Fibroblast of skin of left biceps (primary cell): ENCODE results near the gene TRAPPC2.

Experiments
- DNase-seq, 2 experiments: peaks; one replicate each; pipeline ENCODE4 v3.0.0-alpha.2; 2013; ENCODE audit warnings: low read depth in 2 of 2

Gene TRAPPC2

DNA sequence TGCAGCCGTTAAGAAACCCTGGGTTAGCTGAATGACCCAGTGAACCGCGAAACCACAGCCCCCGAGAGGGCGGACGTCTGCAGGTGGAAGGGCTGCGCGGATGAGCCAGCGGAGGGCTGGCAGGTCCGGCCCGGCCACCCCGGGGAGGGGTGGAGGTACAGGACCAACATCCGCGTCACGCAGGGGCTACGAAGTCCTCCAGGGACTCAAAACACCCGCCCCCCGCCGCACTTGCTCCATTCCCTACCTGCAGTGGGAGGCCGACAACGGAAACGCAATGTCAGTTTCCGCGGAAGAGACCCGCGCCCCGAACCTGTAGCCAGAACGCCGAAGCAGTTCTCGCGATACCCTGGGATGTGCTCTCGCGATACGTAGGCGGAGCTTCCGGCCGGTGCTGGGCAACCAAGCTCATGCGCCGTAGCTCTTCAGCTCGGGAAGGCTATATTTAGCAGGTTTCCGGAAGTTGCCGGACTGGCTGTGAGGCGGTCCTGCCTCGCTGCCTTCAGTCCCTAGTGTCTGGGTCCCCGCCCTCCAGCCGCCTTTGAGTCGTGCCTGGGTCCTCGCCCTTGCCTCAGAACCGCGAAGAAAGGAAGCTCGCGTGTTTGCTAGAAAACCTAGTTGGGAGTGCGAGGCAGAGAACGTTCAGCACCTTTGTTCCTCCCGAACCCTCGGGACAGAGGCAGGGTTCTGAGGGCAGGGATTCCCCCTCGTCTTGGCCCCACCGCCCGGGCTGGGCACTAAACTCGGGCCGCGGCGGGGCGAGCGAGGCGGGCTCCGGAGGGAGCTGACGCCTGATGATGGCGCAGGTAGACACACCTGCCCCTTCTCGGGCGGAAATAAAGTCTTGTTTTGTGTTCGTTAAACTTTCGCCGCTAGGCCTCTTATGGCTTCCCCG, at the start of gene TRAPPC2, which contains the start of gene OFD1:
TRAPPC2 (minus strand) TSS at position 343 of the 895 bp plus-strand sequence. CDS start 14,657 bp downstream, outside the sequence.
OFD1 (plus strand) TSS at position 471 of the 895 bp plus-strand sequence; CDS start at position 795, 324 bp downstream.
- DNase-seq, result peak; percentile 81

DNA sequence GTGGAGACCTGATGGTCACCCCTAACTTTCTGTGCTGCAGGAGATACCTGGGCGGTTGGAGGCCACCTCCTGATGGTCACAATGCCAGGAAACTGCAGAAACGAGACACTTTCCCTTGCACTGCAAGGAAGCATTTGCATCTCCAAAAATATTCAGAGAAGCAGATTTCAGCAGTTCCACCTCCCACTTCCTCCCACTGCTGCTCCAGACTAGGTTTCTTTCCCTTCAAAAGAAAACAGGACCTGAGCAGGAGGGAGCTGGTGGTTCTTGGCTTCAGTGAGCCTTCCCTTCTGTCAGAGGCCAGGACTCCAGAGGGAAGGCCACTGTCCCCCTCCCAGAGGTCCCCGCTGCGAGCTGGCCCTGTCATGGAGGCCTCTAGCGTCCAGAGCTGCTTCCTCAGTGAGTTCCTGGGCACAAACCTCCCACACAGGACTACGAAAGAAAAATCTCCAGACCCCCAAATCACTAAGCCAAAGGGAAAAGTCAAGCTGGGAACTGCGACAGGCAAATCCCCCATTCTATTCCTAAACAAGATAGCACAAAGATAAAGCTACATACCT, 46.5 kb upstream of the TRAPPC2 start:
- DNase-seq, result no peak

DNA sequence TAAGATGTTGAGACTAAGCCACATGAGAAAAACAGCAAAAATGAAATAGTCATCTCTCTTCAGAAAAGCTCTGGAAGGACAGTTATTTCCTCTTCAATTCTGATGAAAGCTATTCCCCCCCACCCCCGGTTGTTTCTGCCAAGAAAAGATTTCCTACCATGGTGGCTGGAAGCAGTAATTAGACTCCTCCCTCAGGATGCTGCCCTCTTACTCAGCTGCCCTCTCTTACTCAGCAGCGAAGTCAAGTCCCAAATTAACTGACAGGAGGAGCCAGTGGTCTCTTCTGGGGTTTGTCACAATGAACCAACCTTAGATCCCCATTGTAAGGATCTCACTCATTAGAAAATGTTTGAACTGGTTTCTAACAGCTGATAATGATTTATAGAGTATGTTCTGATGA, 44.5 kb upstream of the TRAPPC2 start:
- DNase-seq, result no peak

DNA sequence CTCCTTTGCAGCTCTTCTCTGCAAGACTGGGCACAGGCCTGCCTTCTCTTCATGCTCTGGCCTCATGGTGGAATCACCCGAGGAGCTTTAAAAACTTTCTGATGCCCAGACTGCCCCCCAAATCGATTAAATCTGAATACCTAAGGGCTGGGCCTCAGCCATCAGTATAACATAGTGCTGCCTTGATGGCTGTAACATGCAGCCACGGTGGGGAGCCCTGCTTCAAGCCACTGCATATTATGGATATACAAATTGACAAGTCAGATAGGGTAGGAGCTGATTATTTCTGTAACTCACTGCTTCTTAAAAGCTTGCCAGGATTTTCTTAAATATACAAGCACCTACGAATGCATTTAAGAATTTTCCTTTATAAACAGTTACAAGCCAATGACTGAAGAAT, 42.0 kb upstream of the TRAPPC2 start:
- no peak for DNase-seq

DNA sequence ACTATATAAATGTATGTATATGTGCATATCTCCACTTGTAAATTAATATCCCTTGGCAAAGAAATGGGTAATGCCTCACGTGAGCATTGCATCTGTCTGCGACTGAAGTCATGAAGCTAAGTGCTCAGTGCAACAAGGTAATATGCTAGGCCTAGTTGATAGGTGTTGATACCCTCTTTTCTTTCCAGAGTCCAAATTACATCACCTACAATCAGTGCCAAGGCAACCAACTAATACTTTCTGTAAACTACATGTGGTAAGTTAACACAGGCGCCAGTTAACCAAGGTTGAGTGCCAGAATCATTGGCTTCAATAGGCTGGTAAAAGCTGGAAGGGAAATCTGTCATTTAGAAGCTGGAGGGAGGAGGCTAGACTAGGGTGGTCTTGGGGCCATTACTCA, 41.4 kb upstream of the TRAPPC2 start:
- no peak for DNase-seq

DNA sequence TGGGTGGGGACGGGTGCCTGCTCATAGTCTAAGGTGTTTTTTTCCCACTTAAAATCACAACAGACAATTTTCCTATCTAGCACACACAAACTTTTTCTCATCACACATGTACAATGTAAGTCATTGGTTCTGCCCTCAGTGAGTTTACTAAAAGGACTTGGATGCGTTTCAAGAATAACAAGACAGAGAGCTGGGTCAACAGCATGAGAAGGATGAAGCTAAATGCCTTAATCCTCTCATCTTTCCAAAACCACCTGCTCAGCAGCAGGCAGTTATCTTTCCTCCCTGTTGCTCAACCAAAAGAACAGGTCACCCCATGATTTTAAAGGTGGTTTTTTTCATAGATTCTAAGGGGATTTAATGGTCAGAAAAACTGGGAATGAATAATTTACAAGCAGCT, 40.3 kb upstream of the TRAPPC2 start:
- DNase-seq, result no peak

DNA sequence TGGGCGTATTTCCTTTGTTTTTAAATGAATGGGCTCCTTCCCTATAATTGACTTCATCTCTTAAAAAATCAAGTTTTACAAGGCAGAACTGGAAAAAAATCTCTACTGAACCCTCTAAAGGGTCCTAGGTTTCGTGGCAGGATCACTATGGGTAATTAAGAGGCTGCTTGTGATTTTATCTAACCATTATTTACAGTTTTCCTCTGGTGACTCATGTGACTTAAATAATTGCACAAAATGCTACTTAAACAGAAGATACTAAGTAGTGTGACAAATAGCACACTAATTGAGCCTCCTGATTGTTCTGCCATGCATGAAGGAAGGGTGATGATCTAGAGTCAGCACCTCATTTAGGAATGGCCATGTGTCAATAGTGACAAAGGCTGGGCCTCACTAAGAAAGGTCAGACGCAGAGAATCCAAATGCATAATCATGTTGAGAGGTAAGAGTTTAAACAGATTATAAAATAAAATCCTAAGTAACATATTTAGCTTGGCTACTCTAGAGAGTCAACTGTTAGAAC, 35.7 kb upstream of the TRAPPC2 start:
- DNase-seq, result no peak

DNA sequence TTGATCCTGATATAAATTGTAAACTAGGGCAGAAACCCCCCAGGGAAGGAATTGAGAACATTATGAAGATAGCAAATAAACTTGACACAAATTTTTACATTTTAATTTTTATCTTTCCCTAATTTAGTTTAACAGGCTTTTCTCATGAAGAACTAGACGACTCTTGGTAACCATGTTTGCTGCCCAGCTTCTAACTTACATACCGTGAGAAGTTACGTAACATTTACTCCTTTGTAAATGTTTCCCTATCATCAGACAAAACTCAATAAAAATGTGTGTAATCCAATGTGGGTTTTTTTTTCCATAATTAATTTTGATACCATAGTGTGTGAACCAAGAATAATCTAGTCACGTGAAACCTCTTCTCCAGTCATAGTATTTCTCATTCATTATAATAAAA, 34.5 kb upstream of the TRAPPC2 start:
- DNase-seq, result no peak

DNA sequence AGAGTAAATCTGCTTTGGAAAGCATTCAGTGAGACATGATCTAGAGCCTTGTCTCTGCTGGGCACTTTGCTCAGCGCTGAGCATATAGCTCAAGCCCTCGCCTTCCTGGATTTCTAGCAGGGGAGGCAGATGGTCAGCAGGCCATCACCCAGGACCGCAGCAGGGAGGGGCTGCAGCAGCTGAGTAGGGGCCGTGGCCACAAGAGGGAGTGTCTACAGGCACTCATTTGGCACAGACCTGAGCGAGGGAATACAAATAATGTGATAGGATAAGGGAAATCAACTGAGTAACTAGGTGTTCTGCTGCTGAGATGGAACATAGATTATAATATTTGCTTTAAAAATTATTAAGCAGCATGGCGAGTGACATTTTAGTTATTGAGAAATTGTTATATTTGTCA, 30.3 kb upstream of the TRAPPC2 start:
- no peak for DNase-seq

DNA sequence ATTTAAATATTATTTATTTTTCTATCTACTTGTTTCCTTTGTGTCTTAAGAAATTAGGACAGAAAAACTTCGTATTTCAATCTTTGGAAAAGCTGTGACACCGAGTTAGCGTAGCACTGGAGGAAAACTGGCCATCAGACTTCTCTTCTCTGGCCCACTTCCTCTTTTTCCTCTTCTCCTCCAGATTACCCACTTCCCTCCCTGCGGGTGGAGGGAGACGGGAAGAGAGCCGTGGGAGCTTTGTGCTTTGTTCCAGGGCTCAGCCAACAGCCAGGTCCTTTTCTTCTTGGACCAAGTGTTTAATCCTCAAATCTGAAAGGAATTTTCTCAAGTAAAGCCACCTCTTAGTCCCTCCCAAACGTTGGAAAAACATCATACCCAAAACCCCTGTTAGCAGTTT, 29.9 kb upstream of the TRAPPC2 start:
- no peak for DNase-seq

DNA sequence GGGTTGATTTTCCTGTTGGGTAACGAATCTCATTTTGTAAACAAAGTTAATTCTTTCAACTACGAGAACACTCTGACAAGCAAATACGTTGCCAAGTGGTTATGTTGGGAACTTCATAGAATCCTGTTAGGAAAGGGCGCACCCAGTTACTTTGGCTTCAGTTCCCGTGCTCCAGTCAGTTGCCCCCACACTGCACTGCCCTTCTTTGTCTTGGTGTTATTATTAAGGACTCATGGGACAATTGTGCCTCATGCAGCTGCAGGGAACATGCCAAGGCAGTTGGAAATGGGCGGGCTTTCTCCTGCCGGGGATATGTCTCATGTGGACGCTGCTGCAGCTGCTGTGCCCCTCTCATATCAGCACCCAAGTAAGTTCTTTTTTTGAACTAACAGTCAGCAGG, 29.1 kb upstream of the TRAPPC2 start:
- no peak for DNase-seq

DNA sequence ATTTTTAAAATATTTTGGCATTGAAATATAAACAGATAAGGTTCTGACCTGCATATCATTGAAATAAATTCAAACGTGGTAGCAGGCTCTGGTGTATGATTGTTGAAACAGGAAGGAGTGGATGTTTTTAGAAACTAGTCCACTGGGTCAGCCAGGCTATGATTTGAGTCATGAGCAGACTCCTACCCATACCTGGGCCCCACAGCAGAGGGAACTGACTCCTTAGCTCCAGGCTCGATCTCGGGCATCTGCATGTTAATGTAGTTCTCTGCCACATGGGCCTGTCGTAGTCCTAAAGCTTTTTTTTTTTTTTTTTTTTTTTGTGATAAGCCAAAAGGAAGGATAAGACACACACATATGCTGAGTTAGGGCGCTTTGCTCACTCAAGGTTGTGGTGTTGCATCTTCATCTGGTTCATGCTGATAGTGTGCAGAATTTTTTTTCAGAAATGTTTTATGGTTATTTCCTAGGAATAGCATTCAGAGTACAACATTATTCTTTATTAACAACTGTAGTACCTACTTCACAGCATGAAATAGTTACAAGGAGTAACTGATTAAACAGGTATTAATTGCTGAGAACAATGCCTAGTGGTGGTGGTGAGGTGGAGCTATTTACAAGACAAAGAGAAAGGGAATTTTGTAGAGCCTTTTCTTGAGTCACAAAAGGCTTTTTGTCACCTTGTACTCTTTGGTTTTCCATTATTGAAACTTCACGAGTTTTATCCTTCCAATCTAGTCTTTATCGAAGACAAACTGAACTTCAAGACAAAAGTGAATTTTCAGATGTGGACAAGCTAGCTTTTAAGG, 27.4 kb upstream of the TRAPPC2 start:
- no peak for DNase-seq

DNA sequence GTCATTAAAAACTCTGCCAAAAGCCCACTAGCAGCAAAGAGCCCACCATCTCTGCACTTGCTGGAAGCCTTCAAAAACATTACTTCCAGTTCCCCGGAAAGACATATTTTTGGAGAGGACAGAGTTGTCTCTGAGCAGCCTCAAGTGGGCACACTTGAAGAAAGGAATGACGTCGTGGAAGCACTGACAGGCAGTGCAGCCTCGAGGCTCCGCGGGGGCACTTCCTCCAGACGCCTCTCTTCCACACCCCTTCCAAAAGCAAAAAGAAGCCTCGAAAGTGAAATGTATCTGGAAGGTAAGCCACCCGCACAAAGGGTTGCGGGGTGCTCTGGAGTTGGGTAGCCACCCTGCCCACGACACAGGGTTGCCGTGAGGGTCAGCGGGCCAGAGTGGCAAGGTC, 26.0 kb upstream of the TRAPPC2 start:
- no peak for DNase-seq

DNA sequence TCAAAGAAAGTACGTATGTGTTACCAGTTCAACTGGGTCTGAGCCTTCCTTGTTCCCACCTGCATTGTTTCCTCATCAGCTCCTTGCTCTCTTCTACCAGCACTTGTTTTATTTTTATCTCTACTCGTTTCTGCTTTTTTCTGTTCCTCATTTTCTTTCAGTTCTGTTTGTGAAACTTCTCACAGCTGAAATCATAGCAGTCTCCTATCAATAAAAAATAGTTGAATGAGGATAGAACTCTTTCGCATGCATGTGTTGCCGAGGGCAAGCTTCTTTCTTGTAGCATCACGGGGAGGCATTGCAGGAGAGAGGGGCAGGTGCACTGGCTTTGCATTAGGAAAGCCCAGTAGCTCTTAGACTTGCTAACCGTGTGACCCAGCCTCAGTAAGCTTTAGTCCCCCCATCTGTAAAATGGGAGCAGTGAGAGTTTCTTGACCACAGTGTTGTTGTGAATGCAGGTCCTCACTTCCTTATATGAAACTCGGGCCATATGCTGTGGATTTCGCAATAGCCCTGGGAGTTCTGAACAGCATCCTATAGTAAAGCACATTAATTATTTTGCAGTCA, 24.8 kb upstream of the TRAPPC2 start:
- DNase-seq, result no peak

DNA sequence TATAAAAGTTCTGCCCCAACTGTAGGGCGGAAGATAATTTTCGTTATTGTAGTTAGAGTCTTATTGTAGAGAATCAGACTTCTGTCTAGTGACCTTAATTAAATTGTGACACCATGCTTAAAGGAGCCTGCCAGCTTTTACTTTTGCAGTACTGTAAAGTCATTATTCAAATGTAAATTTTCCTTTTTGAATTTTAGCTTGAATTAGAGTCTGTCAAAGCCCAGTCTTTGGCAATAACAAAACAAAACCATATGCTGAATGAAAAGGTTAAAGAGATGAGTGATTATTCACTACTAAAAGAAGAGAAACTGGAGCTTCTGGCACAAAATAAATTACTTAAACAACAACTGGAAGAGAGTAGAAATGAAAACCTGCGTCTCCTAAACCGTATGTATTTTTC, 22.0 kb upstream of the TRAPPC2 start:
- DNase-seq, result no peak

DNA sequence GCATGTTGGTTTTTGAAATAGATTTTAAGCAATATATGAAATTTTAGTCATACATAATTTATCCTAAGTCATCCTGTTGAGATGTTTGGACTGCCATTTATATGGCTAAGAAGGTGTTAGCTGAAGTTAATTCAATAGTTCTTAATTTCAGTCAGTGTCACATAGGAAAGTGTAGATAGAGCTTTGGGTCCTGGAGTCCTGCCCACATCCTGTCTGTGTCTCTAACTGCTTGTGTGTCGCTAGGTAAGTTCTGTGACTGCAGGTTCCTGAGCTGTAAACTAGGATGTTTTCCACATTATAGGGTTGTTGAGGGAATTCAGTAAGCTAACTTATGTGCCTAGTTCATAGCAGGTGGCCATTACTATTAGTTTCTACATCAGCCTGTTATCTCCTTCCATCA, 20.8 kb upstream of the TRAPPC2 start:
- no peak for DNase-seq

DNA sequence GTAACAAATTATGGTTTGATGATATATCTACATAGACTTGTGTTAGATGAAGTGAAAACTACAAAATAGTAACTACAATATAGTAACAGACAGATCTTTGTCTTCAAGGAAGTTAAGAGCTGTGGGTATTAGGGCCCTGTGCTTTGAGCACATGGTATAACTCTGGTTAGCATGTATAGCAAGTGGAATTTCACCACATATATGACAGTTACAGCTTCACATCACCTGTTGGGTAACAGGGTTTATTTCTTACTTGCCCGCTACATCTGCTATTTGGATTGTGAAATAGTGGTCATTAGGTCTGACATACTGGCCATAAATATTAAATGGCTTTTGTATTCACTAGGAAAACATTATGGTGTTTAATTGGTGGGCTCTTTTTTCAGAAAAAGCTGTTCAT, 20.3 kb upstream of the TRAPPC2 start:
- no peak for DNase-seq

DNA sequence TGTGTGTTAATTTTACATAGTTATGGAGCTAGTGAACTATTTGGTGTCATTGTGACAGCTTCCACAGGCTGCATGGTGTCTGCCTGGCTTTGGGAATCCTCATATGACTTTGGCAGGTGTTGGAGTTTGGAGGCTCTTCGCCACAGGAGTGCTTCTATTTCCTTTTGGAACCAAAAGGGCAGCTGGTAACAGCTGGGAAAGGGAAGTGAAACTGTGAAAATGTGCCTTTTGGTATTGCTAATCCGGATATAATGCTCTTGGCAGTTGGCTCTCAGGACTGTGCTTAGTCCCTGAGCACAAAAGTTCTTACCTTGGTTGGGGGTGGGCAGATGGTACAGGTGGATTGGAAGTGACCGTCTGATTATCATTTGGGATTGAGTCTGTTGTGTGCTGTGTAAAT, 18.2 kb upstream of the TRAPPC2 start:
- no peak for DNase-seq

DNA sequence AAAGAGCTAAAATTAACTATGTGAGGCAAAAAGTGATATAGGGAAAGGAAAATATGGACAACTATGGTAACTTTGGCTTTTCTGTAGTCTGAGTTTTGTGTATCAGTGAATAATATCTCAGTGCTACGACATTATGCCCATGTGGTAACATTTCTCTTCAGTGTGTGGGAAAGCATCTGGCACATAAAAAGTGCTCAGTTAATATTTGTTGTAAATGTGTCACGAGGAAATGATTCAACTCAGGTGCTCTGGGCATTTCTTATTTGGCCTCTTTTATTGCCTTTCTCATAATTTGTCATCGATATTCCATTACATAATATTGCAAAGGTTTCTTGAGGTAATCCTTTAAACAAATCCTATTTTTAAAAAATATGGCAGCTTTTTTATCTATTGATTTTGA, 17.7 kb upstream of the TRAPPC2 start:
- no peak for DNase-seq

DNA sequence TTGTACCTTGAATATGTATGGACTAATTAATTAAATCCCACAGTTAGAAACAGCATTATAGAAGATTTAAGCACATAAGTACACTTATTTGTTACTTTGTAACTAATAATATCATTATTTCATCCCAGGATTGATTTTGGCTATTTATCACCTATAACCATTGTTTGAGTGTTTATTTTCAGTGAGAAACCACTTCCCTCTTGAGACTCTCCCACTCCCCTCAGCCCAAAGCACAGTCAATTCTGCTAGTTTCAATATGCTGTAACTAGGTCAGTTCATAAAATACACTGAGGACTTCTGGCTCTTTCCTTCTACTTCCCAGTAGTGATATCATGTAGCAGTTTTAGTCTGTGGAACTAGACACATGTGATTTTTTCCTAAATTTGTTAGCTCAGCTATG, 16.4 kb upstream of the TRAPPC2 start:
- DNase-seq, result no peak

DNA sequence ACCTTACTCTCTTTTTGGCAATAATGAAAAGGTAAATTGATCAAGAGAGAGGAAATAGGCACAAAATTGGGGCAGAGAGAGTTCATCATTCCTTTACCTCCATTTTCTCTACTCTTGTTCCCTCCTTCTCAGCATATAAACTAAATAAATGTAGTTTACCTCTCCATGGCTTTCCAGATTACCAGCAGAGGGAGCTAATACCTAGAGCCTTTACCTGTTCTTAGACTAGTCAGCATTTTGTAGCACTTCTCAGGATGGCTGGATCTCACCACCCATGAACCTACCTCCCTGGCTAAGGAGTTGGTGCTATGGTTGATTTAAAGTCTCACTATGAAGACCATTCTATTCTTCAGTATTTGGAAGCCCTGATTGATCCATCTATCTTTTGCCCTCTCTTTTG, 15.8 kb upstream of the TRAPPC2 start:
- no peak for DNase-seq

DNA sequence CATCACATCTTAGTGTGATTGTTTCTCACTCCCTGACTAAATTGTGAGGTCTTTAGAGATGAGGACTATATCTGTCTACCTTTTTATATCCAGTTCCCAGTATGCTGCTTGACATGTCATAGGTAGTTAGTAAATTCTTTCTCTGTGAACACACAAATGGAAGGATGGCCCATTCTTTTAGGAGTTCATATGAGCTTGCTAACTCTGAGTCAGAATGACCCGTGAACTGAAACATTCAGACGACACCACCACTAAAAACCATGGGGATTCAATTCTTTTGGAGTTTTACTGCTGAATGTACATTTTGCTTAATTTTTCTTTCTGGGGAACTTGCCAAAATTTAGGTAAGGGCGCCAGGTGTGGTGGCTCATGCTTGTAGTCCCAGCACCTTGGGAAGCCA, 14.1 kb upstream of the TRAPPC2 start:
- DNase-seq, result no peak
